H1 (cell line): ENCODE data around the gene ENTPD2. TPM values are rescaled to one million over a fixed set of nuclear protein-coding genes. Genes with fewer than 3 reads are reported as not detected.

Experiments used
- ATF3 ChIP-seq: IDR thresholded peaks from 2 replicates; pipeline ENCODE4 v1.6.1; 2011; ENCODE audit warnings: low read depth, mild to moderate bottlenecking, low read length; ENCODE audit not compliant: insufficient read depth
- CHD7 ChIP-seq: fragments of 300-600 bp; sonication (generic); IDR thresholded peaks from 2 replicates; pipeline ENCODE4 v1.7.1; 2012; ENCODE audit warnings: low read length, moderate library complexity, mild to moderate bottlenecking, inconsistent platforms; ENCODE audit not compliant: insufficient replicate concordance
- MAFK ChIP-seq: IDR thresholded peaks from 2 replicates; pipeline ENCODE4 v1.6.1; 2012; ENCODE audit warnings: low read depth, mild to moderate bottlenecking, improper control_type of control experiment, low read length
- POLR2A ChIP-seq, 2 experiments: IDR thresholded peaks; 1 replicate in 1 of 2; 2 replicates in 1 of 2; pipeline ENCODE4 v1.6.1; 2011; ENCODE audit warnings: low read depth in 2 of 2, low read length in 2 of 2, mild to moderate bottlenecking in 2 of 2; ENCODE audit errors: control extremely low read depth in 1 of 2
- polyA plus RNA-seq, 7 experiments: library from polyadenylated mRNA; depleted of rRNA in 3 of 7; stranded (reverse) in 5 of 7; unstranded in 2 of 7; fragments of >200 nt in 5 of 7; fragments of 200-250 nt in 2 of 7; gene quantifications; 1 replicate in 5 of 7; 2 replicates in 1 of 7; 4 replicates in 1 of 7; pipeline versions ENCODE4 v1.2.1 to v1.2.3, GENCODE V29; 2011 to 2013; ENCODE audit warnings: missing spikeins in 2 of 7, mixed read lengths in 2 of 7
- total RNA-seq: library from RNA; stranded (reverse); fragmentation: NEBNext Ultra II Directional; extraction: Animal tissue kit (Norgen Biotek cat#: 25700); gene quantifications from 2 replicates; pipeline ENCODE4 v1.2.1, GENCODE V29; 2021

ENTPD2 gene
- total and polyA plus RNA-seq, 2 of the 8 experiments (the other 6 are each of a cell fraction or from before 2014, with no cell fraction given): 0.65 to 3.8 TPM

- TF ChIP-seq CHD7 (no peak), POLR2A (IDR thresholded peaks at IDR 0.05; ENCODE audit: control extremely low read depth in 1 of 2, low read depth in 2 of 2, low read length in 2 of 2) (no peak), ATF3 (no peak), MAFK (no peak)
Observed at GRCh38 chr9:137082222-137082924, 28.5 kb upstream of the ENTPD2 start (continued).
